WTC11 (cell line): ENCODE results near the gene PEX7. TPM values are rescaled to one million over a fixed set of nuclear protein-coding genes. Genes with fewer than 3 reads are reported as not detected.

Source experiments
- ATAC-seq: fragments of 200-7000 bp; cut with Tn5 transposase; 2 replicates; pipeline ENCODE4 v1.10.0; 2021; ENCODE audit warnings: mild to moderate bottlenecking, moderate library complexity
- CTCF ChIA-PET: fragments of 300-600 bp; sonication (Branson Sonifier 250); formaldehyde crosslinking; loops from one replicate; lab custom pipeline; 2021; ENCODE audit warnings: antibody characterized with exemption; lab: Charles Lee
- POLR2A ChIA-PET: fragments of 350-600 bp; sonication (Branson Sonifier 250); formaldehyde crosslinking; loops from one replicate; lab custom pipeline; 2021; ENCODE audit warnings: antibody characterized with exemption; lab: Charles Lee
- DNase-seq: peaks from one replicate; pipeline ENCODE4 v3.0.0; 2021; ENCODE audit warnings: low spot score
- H3K27ac Mint-ChIP-seq: 2 replicates; pipeline ENCODE4 v1.8.0; 2021; ENCODE audit warnings: mixed read lengths
- H3K27me3 Mint-ChIP-seq: 2 replicates; pipeline ENCODE4 v1.8.0; 2021; ENCODE audit warnings: low read depth, mild to moderate bottlenecking, moderate library complexity, mixed read lengths
- H3K36me3 Mint-ChIP-seq: 2 replicates; pipeline ENCODE4 v1.8.0; 2021; ENCODE audit warnings: mixed read lengths
- H3K4me1 Mint-ChIP-seq: 2 replicates; pipeline ENCODE4 v1.8.0; 2022; ENCODE audit warnings: mixed read lengths
- H3K4me3 Mint-ChIP-seq: 2 replicates; pipeline ENCODE4 v1.8.0; 2021; ENCODE audit warnings: mild to moderate bottlenecking, moderate library complexity, mixed read lengths
- H3K9me3 Mint-ChIP-seq: 2 replicates; pipeline ENCODE4 v1.8.0; 2021; ENCODE audit warnings: mixed read lengths
- ATF1 ChIP-seq: sonication (generic); formaldehyde crosslinking; IDR thresholded peaks from 2 replicates; pipeline ENCODE4 v1.8.1; 2023; ENCODE audit warnings: mild to moderate bottlenecking, moderate library complexity, missing genetic modification reagents
- ETV6 ChIP-seq: sonication (generic); formaldehyde crosslinking; IDR thresholded peaks from 2 replicates; pipeline ENCODE4 v1.8.1; 2022; ENCODE audit warnings: mild to moderate bottlenecking, missing genetic modification reagents
- KAT7 ChIP-seq: sonication (generic); formaldehyde crosslinking; IDR thresholded peaks from 2 replicates; pipeline ENCODE4 v1.8.1; 2023; ENCODE audit warnings: missing genetic modification reagents, mild to moderate bottlenecking, borderline replicate concordance
- NFE2L1 ChIP-seq: sonication (generic); formaldehyde crosslinking; IDR thresholded peaks from 2 replicates; pipeline ENCODE4 v1.8.1; 2023; ENCODE audit warnings: missing genetic modification reagents
- TEAD1 ChIP-seq: sonication (generic); formaldehyde crosslinking; IDR thresholded peaks from 2 replicates; pipeline ENCODE4 v1.8.0; 2022; ENCODE audit warnings: mild to moderate bottlenecking, missing genetic modification reagents
- USF2 ChIP-seq: sonication (generic); formaldehyde crosslinking; IDR thresholded peaks from 2 replicates; pipeline ENCODE4 v1.8.1; 2023; ENCODE audit warnings: mild to moderate bottlenecking, missing genetic modification reagents, moderate library complexity
- ZNF219 ChIP-seq: sonication (generic); formaldehyde crosslinking; IDR thresholded peaks from 2 replicates; pipeline ENCODE4 v1.8.0; 2023; ENCODE audit warnings: missing genetic modification reagents, mild to moderate bottlenecking, borderline replicate concordance
- total RNA-seq: library from RNA; stranded (reverse); gene quantifications from 3 replicates; pipeline ENCODE4 v1.2.3, GENCODE V29; 2021
- TF ChIP-seq, protein P1 (sequence below): fragments of 250-450 bp; sonication (Bioruptor Pico); conservative IDR thresholded peaks from 2 replicates; pipeline ENCODE4 v1.9.0; 2021; ENCODE audit warnings: mild to moderate bottlenecking
- TF ChIP-seq, protein P2 (sequence below): fragments of 250-450 bp; sonication (Bioruptor Pico); IDR thresholded peaks from 2 replicates; pipeline ENCODE4 v1.8.0; 2021; ENCODE audit warnings: mild to moderate bottlenecking
- TF ChIP-seq, protein P3 (sequence below): fragments of 250-450 bp; sonication (Bioruptor Pico); IDR thresholded peaks from 2 replicates; pipeline ENCODE4 v2.1.2; 2022; ENCODE audit warnings: mild to moderate bottlenecking, moderate library complexity

The PEX7 gene
- total RNA-seq, 1 experiment from 2014 or later = 9.8 TPM

GRCh38 chr6:136790411-136791295 is 31.7 kb upstream of the PEX7 start (continued):
- TF ChIP-seq USF2 (CRISPR knock-in tag) = no peak

GRCh38 chr6:136791296-136792094 is 30.9 kb upstream of the PEX7 start:
- DNase-seq (peak; percentile 28), ATAC-seq (peak; percentile 15)
- Mint-ChIP-seq H3K36me3 (no peaks in the 10 kb centered on the region), H3K27me3 (peaks cover 57% of the 10 kb centered on the region), H3K27ac (no peak overlapping the region), H3K4me1 (peaks cover 10% of the 10 kb centered on the region; the same call in 1 of the 2 replicates), H3K9me3 (no peaks in the 10 kb centered on the region), H3K4me3 (peak overlapping the region; percentile 77)
- TF ChIP-seq, protein P1, sequence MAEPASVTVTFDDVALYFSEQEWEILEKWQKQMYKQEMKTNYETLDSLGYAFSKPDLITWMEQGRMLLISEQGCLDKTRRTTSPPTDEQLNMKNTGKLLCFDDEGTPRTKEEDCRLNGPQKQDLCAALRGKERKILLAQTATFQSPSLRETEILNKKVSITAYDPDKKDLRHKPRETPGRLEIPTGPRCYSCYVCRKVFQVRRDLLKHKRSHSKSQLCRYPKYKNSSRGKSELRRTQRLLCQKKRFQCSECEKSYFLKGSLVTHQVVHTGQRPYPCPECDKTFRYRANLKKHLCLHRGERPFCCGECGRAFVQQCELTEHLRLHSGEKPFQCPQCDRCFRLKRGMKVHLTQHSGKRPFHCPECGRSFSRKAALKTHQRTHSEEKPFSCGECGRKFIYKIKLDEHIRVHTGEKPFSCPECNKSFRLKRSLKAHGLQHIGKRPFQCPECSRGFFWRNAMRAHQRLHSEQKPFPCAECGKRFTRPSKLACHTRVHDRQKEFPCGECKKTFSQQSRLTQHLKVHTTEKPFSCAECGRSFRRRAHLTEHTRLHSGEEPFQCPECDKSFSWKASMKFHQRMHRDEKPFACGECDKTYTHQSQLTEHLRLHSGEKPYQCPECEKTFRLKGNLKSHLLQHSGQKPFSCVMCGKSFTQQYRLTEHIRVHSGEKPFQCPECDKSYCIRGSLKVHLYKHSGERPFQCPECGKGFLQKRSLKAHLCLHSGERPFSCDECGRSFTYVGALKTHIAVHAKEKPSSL (CRISPR knock-in tag) = no peak
- no peak for TF ChIP-seq ATF1 (CRISPR knock-in tag)
- 0 out of 2 replicates have a peak, but pooled peaks have one; percentile 4 for TF ChIP-seq TEAD1
- TF ChIP-seq NFE2L1 (CRISPR knock-in tag) = 0 out of 2 replicates have a peak, but pooled peaks have one; percentile 56
- CTCF ChIA-PET = interaction anchor here (0.8 to 2.1 kb wide), 39 partner anchors 7 to 850 kb away, joined by 3 to 149 read pairs (median 5); partner anchors contain the start of genes BCLAF1, MAP7, PEX7 and SLC35D3
- POLR2A ChIA-PET = interaction anchor here (1.5 kb wide), 1 partner anchor 148 kb away, joined by 9 read pairs; no protein-coding TSS in a partner anchor

DNA sequence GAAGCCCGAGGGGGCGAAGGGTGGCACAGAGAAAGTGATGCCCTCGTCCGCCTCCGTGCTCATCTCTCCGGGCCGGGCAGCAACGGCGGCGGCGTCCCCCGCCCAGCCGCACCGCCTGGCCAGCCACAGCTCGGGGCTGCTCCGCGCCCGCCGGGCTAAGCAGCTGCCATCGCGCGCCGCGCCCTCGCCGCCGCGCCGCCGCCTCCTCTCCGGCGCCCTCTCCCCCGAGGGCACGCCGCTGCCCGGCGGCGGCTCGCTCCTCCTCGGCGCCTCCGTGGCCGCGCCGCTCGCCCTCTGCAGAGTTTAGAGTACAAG is 30.3 kb upstream of the PEX7 start:
- Mint-ChIP-seq H3K4me3 (peak overlapping the region; percentile 77), H3K27me3 (peaks cover 57% of the 10 kb centered on the region), H3K4me1 (peaks cover 10% of the 10 kb centered on the region; the same call in 1 of the 2 replicates), H3K9me3 (no peaks in the 10 kb centered on the region), H3K36me3 (no peaks in the 10 kb centered on the region), H3K27ac (no peak overlapping the region)
- DNase-seq (peak; percentile 57), ATAC-seq (peak; percentile 44)
- TF ChIP-seq, protein P2, sequence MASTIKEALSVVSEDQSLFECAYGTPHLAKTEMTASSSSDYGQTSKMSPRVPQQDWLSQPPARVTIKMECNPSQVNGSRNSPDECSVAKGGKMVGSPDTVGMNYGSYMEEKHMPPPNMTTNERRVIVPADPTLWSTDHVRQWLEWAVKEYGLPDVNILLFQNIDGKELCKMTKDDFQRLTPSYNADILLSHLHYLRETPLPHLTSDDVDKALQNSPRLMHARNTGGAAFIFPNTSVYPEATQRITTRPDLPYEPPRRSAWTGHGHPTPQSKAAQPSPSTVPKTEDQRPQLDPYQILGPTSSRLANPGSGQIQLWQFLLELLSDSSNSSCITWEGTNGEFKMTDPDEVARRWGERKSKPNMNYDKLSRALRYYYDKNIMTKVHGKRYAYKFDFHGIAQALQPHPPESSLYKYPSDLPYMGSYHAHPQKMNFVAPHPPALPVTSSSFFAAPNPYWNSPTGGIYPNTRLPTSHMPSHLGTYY (CRISPR knock-in tag) = no peak
- no peak for TF ChIP-seq ZNF219 (CRISPR knock-in tag)
- TF ChIP-seq KAT7 = peak; percentile 81; the same call in 1 of the 2 replicates
- no peak for TF ChIP-seq ETV6
- TF ChIP-seq, protein P3, sequence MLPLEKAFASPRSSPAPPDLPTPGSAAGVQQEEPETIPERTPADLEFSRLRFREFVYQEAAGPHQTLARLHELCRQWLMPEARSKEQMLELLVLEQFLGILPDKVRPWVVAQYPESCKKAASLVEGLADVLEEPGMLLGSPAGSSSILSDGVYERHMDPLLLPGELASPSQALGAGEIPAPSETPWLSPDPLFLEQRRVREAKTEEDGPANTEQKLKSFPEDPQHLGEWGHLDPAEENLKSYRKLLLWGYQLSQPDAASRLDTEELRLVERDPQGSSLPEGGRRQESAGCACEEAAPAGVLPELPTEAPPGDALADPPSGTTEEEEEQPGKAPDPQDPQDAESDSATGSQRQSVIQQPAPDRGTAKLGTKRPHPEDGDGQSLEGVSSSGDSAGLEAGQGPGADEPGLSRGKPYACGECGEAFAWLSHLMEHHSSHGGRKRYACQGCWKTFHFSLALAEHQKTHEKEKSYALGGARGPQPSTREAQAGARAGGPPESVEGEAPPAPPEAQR = no peak
- ChIA-PET CTCF (interaction anchor here (0.6 to 2.1 kb wide), 53 partner anchors 8 to 850 kb away, joined by 3 to 149 read pairs (median 4); partner anchors contain the start of genes BCLAF1, MAP7, PEX7 and SLC35D3), POLR2A (interaction anchor here (1.2 to 1.5 kb wide), 2 partner anchors 148 to 502 kb away, joined by 3 to 9 read pairs; partner anchors contain the start of gene BCLAF1)
